Omental fat pad (tissue), 4 donors: ENCODE results near the gene OPCML. TPM values are rescaled to one million over a fixed set of nuclear protein-coding genes. Genes with fewer than 3 reads are reported as not detected.
"Not testable (repeated sequence)": the region's sequence is repeated elsewhere in the genome, so short reads cannot be mapped to it uniquely, and the experiment has no call there.

Experiments used
- ATAC-seq: fragments of 150-250 bp; one replicate; pipeline ENCODE4 v1.9.1; 2016; ENCODE audit warnings: mild to moderate bottlenecking, moderate library complexity; ENCODE audit not compliant: low FRiP score
- DNase-seq: peaks from one replicate; pipeline ENCODE4 v3.0.0-alpha.2; 2019; ENCODE audit warnings: low spot score
- CTCF ChIP-seq, 3 donors: fragments of 450-650 bp; IDR thresholded peaks; one replicate each; pipeline ENCODE4 v1.5.1; 2016 to 2017; ENCODE audit warnings: antibody characterized with exemption in 3 of 3, mild to moderate bottlenecking in 3 of 3, moderate library complexity in 2 of 3
- total RNA-seq, 4 donors: library from RNA; depleted of rRNA; stranded (reverse); fragments of >200 nt; gene quantifications; one replicate each; pipeline ENCODE4 v1.1.0, GENCODE V29; 2016

The OPCML gene
- total RNA-seq, 4 donors from 2014 or later: 0.32 TPM; not detected in 3

GRCh38 chr11:132408877-132409276 is 1123.4 kb downstream of the OPCML start:
- no peak for DNase-seq
- TF ChIP-seq CTCF (IDR thresholded peaks at IDR 0.05): no peak
- no peak for ATAC-seq

- TF ChIP-seq CTCF (IDR thresholded peaks at IDR 0.05): no peak
- ATAC-seq (no peak), DNase-seq (no peak)
These were observed 1126.6 kb downstream of the OPCML start for GRCh38 chr11:132405728-132406127.

GRCh38 chr11:132402071-132402684 is 1130.1 kb downstream of the OPCML start:
- DNase-seq (no peak), ATAC-seq (no peak)
- no peak for TF ChIP-seq CTCF (IDR thresholded peaks at IDR 0.05)

- ATAC-seq (no peak), DNase-seq (no peak)
- no peak for TF ChIP-seq CTCF (IDR thresholded peaks at IDR 0.05)
These were observed 1136.0 kb downstream of the OPCML start for GRCh38 chr11:132396318-132396717.

GRCh38 chr11:132395434-132395833 is 1136.9 kb downstream of the OPCML start:
- ATAC-seq: no peak
- no peak for TF ChIP-seq CTCF (IDR thresholded peaks at IDR 0.05)
- no peak for DNase-seq

- TF ChIP-seq CTCF (IDR thresholded peaks at IDR 0.05): no peak
- ATAC-seq: no peak
These were observed 1152.8 kb downstream of the OPCML start for GRCh38 chr11:132379540-132379939.

GRCh38 chr11:132373405-132374143 is 1158.7 kb downstream of the OPCML start:
- DNase-seq (no peak), ATAC-seq (no peak)
- no peak for TF ChIP-seq CTCF (IDR thresholded peaks at IDR 0.05)

More at GRCh38 chr11:132379540-132379939, 1152.8 kb downstream of the OPCML start:
- DNase-seq: no peak

- not testable (repeated sequence) for ATAC-seq, DNase-seq
These were observed 1162.2 kb downstream of the OPCML start for GRCh38 chr11:132370114-132370513.
